GM18870 (cell line): ENCODE results near the gene AIG1.

Experiments used
- ATAC-seq: cut with Tn5 transposase; IDR thresholded peaks from one replicate; pipeline ENCODE4 v1.9.1; 2021; ENCODE audit warnings: moderate library complexity; ENCODE audit not compliant: unreplicated experiment

Gene AIG1

GRCh38 chr6:143191361-143191760, 130.7 kb downstream of the AIG1 start:
- ATAC-seq = no peak

- no peak for ATAC-seq
Observed at GRCh38 chr6:143192766-143193165, 132.1 kb downstream of the AIG1 start.

GRCh38 chr6:143193571-143194094, 132.9 kb downstream of the AIG1 start:
- no peak for ATAC-seq

GRCh38 chr6:143194095-143194589, 133.5 kb downstream of the AIG1 start:
- no peak for ATAC-seq

- ATAC-seq = no peak
Observed at GRCh38 chr6:143195349-143195845, 134.7 kb downstream of the AIG1 start.

GRCh38 chr6:143196525-143197225, 136.0 kb downstream of the AIG1 start:
- no peak for ATAC-seq

- no peak for ATAC-seq
Observed at GRCh38 chr6:143197377-143197776, 136.7 kb downstream of the AIG1 start.

- ATAC-seq = no peak
Observed at GRCh38 chr6:143198312-143198711, 137.6 kb downstream of the AIG1 start.

GRCh38 chr6:143199291-143199690, 138.6 kb downstream of the AIG1 start:
- ATAC-seq = no peak

- no peak for ATAC-seq
Observed at GRCh38 chr6:143200167-143200770, 139.6 kb downstream of the AIG1 start.

GRCh38 chr6:143204045-143204444, 143.4 kb downstream of the AIG1 start:
- no peak for ATAC-seq

- no peak for ATAC-seq
Observed at GRCh38 chr6:143205131-143205535, 144.4 kb downstream of the AIG1 start.

- ATAC-seq = no peak
Observed at GRCh38 chr6:143205585-143205984, 144.9 kb downstream of the AIG1 start.

- ATAC-seq = no peak
Observed at GRCh38 chr6:143205991-143206390, 145.3 kb downstream of the AIG1 start.

- ATAC-seq = no peak
Observed at GRCh38 chr6:143206550-143206949, 145.9 kb downstream of the AIG1 start.

GRCh38 chr6:143210420-143210819, 149.7 kb downstream of the AIG1 start:
- no peak for ATAC-seq

- no peak for ATAC-seq
Observed at GRCh38 chr6:143213859-143214376, 153.2 kb downstream of the AIG1 start.

- no peak for ATAC-seq
Observed at GRCh38 chr6:143215363-143215762, 154.7 kb downstream of the AIG1 start.

GRCh38 chr6:143215771-143216170, 155.1 kb downstream of the AIG1 start:
- no peak for ATAC-seq

GRCh38 chr6:143218233-143218632, 157.5 kb downstream of the AIG1 start:
- ATAC-seq = no peak

GRCh38 chr6:143221698-143222097, 161.0 kb downstream of the AIG1 start:
- no peak for ATAC-seq

GRCh38 chr6:143222310-143222709, 161.6 kb downstream of the AIG1 start:
- ATAC-seq = no peak
